22Rv1 (cell line): ENCODE measurements around the gene SPACA9.

ENCODE experiments used
- ZFX ChIP-seq: fragments of 450-650 bp; IDR thresholded peaks from 2 replicates; pipeline ENCODE4 v1.6.1; 2017; ENCODE audit warnings: antibody characterized with exemption, borderline replicate concordance
- TF ChIP-seq, protein P1 (sequence below): fragments of 450-650 bp; IDR thresholded peaks from 2 replicates; pipeline ENCODE4 v1.5.1; 2017; ENCODE audit warnings: mild to moderate bottlenecking

DNA sequence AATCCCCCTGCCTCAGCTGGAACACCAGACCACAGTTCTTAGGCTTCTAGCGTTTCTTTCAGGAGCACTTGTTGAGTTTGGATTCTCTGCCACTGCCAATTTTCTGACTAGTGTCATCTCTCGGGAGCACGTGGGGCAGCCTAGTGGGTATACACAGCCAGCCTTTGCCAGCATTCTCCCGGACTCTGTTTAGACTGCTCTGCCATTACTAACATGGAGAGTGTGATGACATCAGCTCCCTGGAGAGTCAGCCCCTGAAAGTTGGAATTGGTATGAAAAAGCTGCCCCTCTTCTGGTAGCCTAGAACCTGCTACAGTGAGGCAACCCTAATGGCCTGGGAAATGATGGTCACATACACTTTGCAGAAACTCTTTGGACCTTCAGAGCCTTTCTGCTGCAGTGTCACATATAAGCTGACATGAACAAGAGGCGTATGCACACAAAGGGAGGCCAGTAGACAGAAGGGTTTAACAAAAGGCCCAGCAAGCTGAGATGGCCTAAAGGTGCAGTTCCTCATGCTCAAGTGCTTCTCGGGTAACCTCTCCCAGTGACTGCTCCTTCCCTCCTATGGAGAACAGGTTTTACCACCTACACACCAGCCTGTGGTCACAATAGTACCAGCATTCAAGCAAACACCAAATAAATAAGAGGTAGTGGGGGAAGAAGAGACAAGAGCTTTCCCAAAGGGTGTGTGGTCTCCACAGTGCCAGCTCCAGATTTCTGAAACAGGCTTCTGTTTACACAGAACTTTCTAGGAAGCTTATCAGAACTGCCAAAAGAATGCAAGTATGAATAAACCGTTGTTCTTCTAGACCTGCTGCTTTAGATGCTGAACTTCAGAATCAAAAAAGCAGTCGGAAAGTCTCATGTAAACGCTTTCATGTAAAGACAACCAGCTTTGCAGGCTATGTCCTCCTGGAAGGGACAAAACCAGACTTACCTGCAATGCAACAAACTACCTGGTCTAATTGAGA lies 16.5 kb downstream of the SPACA9 start:
- TF ChIP-seq, protein P1, sequence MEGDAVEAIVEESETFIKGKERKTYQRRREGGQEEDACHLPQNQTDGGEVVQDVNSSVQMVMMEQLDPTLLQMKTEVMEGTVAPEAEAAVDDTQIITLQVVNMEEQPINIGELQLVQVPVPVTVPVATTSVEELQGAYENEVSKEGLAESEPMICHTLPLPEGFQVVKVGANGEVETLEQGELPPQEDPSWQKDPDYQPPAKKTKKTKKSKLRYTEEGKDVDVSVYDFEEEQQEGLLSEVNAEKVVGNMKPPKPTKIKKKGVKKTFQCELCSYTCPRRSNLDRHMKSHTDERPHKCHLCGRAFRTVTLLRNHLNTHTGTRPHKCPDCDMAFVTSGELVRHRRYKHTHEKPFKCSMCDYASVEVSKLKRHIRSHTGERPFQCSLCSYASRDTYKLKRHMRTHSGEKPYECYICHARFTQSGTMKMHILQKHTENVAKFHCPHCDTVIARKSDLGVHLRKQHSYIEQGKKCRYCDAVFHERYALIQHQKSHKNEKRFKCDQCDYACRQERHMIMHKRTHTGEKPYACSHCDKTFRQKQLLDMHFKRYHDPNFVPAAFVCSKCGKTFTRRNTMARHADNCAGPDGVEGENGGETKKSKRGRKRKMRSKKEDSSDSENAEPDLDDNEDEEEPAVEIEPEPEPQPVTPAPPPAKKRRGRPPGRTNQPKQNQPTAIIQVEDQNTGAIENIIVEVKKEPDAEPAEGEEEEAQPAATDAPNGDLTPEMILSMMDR = no peak
- TF ChIP-seq ZFX = no peak
